GM12801 (cell line): ENCODE measurements around the gene TEPSIN.

ENCODE experiments used
- TF ChIP-seq, protein P1 (sequence below): IDR thresholded peaks from one replicate; pipeline ENCODE4 v1.5.1; 2011; ENCODE audit warnings: control low read depth; ENCODE audit not compliant: insufficient read length; ENCODE audit errors: extremely low read depth

TEPSIN gene

DNA sequence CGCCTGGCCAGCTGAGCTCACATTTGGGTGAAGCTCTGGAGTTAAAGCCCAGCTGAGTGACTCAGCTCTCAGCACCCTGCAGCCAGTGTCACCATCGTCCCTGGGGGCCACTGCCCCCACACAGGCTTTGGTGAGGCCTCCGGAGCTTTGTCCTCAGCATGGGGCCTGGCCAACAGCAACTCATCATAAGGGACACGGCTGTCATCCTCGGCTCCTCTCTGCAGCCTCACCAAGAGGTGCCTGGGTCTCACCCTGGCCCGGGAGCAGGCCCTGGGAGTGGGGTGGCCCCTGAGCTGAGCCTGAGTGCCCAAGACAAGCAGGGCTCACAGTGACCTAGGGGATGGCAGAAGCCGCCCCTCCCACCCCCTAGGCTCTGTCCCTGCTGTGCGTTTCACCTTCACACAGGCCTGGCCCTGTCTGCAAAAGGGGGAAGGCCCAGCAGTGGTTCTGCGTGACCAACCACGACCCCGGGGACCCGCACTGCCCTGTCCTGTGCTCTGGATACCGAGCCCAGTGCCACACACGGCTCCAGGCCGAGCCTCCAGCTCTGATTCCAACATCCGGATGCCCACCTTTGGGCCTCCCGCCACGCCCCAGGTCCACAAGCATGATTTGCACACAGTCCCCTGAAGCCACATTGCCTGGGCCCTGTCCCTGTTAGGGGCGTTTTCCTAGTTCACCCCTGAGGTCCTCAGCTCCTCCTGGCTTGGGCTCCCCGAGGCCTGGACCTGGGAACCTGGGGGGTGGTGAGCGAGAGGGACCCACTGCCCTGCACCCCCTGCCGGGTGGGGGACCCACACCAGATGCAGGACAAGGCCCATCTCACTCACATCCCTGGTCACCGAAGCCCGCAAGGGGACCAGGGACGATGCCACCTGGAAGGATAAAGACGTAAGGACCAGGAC lies 51.0 kb downstream of the TEPSIN start:
- TF ChIP-seq, protein P1, sequence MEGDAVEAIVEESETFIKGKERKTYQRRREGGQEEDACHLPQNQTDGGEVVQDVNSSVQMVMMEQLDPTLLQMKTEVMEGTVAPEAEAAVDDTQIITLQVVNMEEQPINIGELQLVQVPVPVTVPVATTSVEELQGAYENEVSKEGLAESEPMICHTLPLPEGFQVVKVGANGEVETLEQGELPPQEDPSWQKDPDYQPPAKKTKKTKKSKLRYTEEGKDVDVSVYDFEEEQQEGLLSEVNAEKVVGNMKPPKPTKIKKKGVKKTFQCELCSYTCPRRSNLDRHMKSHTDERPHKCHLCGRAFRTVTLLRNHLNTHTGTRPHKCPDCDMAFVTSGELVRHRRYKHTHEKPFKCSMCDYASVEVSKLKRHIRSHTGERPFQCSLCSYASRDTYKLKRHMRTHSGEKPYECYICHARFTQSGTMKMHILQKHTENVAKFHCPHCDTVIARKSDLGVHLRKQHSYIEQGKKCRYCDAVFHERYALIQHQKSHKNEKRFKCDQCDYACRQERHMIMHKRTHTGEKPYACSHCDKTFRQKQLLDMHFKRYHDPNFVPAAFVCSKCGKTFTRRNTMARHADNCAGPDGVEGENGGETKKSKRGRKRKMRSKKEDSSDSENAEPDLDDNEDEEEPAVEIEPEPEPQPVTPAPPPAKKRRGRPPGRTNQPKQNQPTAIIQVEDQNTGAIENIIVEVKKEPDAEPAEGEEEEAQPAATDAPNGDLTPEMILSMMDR, result no peak

DNA sequence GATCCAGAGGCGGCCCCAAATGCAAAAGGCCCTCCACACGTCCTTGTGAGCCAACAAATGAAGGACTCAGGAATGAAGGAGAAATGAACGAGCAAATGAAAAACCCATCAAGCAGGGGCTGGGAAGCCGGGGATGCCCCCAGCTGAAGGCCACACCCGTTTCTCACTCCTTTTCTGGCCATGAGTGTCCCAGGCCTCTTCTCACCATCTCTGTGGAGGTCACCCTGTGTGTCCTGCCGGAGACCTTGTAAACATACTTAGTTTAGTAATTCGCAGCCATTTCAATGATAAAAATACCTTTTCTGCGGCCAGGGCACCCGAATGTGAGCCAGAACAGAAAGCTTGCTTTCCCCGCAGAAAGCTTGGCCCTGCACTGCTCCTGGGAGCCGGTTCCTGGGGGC lies 51.7 kb downstream of the TEPSIN start:
- TF ChIP-seq, protein P1, result no peak

DNA sequence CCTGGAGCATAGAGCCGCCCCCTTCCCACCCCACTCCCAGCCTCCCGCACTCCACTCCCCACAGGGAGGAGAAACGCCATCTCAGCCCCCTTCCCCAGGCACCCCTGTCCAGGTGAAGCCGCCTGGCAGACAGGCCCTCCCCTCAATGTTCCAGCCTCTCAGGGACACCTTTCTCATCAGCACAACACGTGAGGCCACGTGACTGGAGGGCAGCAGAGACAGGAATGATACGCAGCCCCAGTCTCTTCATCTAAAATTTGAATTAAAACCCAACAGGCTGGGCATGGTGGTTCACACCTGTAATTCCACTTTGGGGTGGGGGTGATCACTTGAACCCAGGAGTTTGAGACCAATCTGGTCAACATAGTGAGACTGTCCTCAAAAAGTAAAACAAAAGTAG lies 52.7 kb downstream of the TEPSIN start:
- TF ChIP-seq, protein P1, result no peak

DNA sequence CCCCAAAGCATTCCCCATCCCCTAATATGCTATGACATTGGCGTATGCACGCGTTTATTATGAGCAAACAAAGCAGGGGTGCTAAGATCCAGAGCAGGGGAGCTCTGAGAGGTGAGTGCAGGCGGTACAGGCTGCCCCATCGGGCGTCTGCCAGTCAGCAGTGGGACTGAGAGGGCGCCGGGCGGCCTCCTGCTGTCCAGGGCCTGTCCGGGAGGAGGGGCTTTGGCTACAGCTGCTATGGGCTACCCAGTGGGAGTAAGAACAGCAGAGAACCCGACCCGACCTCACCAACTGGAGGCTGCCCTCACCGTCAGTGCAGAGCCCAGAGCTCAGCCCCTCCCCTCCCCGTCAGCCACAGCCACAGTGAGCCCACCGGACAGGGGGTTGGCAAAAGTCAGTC lies 54.3 kb downstream of the TEPSIN start:
- TF ChIP-seq, protein P1, result no peak

DNA sequence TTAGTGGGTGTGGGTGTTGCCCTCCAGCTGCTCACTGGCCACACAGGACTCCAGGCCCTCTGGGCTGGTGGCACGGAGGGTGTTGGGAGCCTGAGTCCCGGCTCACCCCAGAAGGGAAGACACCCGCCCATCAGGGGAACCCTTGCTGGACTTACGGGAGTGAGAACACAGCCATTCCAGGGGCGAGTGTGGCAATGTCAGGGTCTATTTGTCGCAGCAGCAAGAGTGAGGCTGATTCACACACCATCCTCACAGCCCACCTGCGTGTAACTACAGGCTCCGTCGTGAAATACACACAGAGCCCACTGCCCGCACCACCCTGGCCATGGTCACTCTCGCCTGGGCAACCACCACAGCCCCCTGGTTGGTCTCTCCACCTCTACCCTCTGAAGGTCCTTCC lies 55.0 kb downstream of the TEPSIN start:
- TF ChIP-seq, protein P1, result no peak

DNA sequence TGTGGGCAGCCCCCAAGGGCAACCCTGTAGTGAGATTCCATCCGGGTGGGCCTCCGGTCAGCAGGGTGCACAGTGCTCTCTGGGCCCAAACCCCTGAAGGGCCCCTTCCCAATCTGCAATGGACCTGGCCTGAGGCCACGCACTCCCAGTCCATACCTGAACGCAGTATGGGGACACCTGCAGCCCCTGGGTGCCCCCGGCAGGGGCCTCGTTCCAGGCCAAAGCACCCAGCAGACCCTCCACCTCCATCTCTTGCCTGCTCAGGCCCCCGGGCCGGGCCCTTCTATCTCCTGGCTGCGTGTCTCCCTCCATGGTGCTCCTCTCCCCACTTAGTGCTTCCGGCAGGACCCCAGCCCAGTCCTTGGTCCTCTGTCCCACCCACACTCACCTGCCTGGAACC lies 55.5 kb downstream of the TEPSIN start:
- TF ChIP-seq, protein P1, result no peak

DNA sequence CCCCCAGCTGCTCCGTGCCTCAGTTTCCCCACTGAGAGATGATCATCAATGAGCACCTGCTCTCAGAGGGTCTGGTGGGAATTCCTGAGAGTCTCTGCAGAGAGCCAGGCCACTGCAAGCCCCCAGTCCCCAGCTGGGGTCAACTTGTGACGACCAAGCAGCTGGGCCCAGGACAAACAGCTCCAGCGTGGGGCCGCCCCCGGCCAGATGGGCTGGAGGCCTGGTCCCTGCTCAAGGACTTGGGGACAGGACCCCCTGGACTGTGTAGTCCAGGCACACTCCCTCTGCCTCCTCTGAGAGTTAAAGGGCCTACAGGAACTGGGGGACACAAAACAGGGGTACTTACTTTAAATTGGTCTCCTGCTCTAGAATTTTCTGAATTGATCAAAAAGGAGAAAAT lies 56.3 kb downstream of the TEPSIN start:
- TF ChIP-seq, protein P1, result no peak
